HL-60/S4 treated with phorbol 12-myristate 13-acetate at 8.2 ng/mL for 4 days and 3 days (cell line): ENCODE results near the gene TEX30.

Source experiments
- in situ Hi-C: fragments of 300-500 bp; cut with MboI; formaldehyde crosslinking; loops from 2 replicates; pipeline ENCODE4 v1.15.0; 2022; ENCODE audit warnings: low sequenced_read_pairs

TEX30 gene

DNA sequence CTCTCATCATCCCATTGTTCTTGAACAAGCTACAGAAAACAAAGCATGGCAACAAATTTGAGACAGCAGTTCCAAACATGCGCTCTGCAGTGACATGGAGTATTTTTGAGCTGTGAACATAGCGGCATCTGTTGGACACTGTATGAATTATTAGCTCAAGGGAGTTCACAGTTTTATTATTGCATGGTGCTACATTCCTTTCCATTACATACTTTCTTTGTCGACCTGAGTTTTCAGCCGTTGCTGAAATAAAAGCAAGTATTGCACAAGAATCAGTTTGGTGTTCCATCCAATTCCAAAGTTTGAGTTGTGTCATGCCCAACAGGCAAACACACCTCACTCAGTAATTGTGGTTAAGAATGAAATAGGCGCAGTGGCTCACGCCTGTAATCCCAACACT lies 48.7 kb downstream of the TEX30 start:
- in situ Hi-C loops = no loop called here

DNA sequence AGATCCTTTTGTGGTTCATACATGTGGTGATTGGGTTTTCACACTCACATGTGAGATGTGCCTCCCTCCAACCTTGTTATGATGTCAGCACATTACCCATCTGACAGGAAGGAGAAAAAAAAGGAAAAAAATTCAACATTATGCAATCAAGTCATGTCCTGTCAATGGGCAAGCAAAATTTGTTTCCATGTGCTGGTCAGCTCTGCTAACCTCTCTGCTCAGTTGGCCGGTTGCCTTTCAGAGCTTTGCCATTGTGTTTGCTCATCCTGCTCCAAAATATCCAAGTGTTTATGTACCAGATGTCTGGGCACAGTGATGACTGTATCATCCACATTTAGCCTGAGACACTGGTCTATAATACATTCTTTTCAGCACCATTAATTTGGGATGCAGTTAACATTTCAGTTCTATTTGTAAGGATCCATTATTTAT lies 51.8 kb downstream of the TEX30 start:
- in situ Hi-C loops = no loop called here

GRCh38 chr13:102718746-102719145 lies 54.8 kb downstream of the TEX30 start:
- in situ Hi-C loops = no loop called here
